ENCODE data around the gene NFATC2. TPM values are rescaled to one million over a fixed set of nuclear protein-coding genes. Genes with fewer than 3 reads are reported as not detected.

The NFATC2 gene
- total RNA-seq, 1 donor from 2014 or later, result 11.0 TPM

- DNase-seq (ENCODE audit: low spot score), result no peak
- intact Hi-C loops (cut with DNase I), result no loop called here
- ATAC-seq, result no peak
Measured at GRCh38 chr20:51341581-51341980, 200.9 kb downstream of the NFATC2 start.

- ATAC-seq, result no peak
- intact Hi-C loops (cut with DNase I), result no loop called here
- DNase-seq (ENCODE audit: low spot score), result no peak
Measured at GRCh38 chr20:51340451-51340840, 202.1 kb downstream of the NFATC2 start.

DNA sequence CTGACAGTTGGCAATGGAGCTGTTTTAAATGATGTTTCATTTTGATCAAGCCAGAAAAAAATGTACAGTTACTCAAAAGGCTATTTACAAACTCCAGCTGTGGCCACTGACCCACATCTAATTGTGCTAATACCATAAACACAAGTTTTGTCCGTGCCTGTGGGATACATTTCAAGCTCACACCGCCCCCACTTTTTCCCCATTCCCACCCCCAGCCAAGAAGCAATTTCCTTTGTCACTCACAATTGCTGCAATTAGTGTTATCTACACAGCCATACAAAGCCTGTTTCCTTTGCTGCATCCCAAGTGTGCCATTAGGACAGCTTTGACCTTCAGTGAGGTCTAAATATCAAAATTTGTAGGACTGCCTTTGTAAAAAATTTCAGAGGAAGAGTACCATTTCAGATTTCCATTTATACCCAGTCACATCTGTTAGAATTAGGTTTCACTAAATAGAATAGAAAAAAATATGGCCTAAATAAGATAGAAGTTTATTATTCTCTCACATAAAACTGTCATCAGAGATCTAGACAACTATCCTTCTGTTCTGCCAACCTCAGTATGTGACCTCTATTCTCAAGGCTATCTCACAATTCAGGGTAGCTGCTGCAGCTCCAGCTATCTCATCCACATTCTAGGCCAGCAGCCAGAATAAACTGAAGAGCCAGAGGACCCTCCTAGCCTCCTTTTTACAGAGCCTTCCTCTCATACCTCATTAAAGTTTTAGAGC lies 202.6 kb downstream of the NFATC2 start:
- no peak for DNase-seq (ENCODE audit: low spot score)
- intact Hi-C loops (cut with DNase I), result no loop called here
- ATAC-seq, result no peak

GRCh38 chr20:51338692-51339440 lies 203.7 kb downstream of the NFATC2 start:
- intact Hi-C loops (cut with DNase I), result no loop called here

DNA sequence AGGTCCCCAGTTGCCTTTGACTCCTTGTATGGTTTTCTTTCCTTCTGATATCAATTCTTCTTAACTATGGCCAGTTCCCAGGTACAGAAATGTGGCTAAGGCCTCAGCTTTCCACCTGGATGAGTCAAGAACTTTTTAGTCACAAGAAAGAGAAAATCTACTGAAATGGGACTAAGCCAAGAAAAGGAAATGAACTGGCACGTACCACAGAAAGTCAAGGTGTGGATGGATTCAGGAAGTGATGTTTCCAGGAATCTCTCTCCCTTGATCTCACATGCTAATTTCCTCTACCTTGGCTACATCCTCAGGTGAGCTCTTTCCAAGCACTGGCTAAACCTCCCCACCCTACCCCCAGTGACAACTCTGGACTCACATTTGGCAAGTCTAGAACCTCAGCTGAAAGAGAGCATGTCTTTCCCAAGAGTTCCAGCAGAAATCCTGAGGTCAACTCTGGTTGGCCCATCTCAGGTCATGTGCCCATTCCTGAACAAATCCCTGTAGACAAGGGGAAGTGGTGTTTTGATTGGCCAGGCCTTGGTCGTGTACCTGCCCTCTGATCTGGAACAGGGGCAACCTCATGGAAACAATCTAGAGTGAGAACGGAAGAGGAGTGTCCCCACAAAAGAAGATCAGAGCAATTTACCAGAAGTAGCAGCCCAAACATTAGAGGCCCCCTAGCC lies 205.3 kb downstream of the NFATC2 start:
- no peak for ATAC-seq
- no peak for DNase-seq (ENCODE audit: low spot score)
- intact Hi-C loops (cut with DNase I), result no loop called here

More at GRCh38 chr20:51338692-51339440, 203.7 kb downstream of the NFATC2 start:
- DNase-seq (ENCODE audit: low spot score) (no peak), ATAC-seq (no peak)

Small RNAs within 50 kb of the gene (microRNA-seq; reads per million reads assigned to microRNA genes)
- gene MIR3194, result not detected

Other genes starting within 250 kb of the NFATC2 start
- gene ATP9A, start 225.7 kb upstream of the NFATC2 start, total RNA-seq, result 42.8 TPM

Measured in sciatic nerve (tissue), 2 donors.